IPS-18c (cell line): ENCODE data around the gene RNF207.

Source experiments
- H3K4me3 ChIP-seq: 2 replicates; pipeline ENCODE4 v1.7.0; 2013; ENCODE audit warnings: low read depth, mild to moderate bottlenecking, low read length, moderate library complexity; ENCODE audit not compliant: insufficient read depth
- H3K9me3 ChIP-seq: one replicate; pipeline ENCODE4 v1.6.1; 2013; ENCODE audit warnings: mild to moderate bottlenecking, low read length, moderate library complexity; ENCODE audit not compliant: control insufficient read depth, insufficient read depth

The RNF207 gene

GRCh38 chr1:6239950-6240768 is 34.2 kb downstream of the RNF207 start:
- peak overlapping the region; percentile 22; the same call in 1 of the 2 replicates for H3K4me3 ChIP-seq
- no peaks in the 10 kb centered on the region for H3K9me3 ChIP-seq

- no peaks in the 10 kb centered on the region for H3K9me3 ChIP-seq
- peak overlapping the region; percentile 36 for H3K4me3 ChIP-seq
Observed at GRCh38 chr1:6241107-6241886, 35.4 kb downstream of the RNF207 start.

GRCh38 chr1:6241887-6242740 is 36.2 kb downstream of the RNF207 start:
- Histone ChIP-seq H3K4me3 (peak overlapping the region; percentile 40), H3K9me3 (no peaks in the 10 kb centered on the region)

GRCh38 chr1:6243053-6243834 is 37.3 kb downstream of the RNF207 start:
- Histone ChIP-seq H3K9me3 (no peaks in the 10 kb centered on the region), H3K4me3 (peak overlapping the region; percentile 77)

GRCh38 chr1:6243993-6244392 is 38.1 kb downstream of the RNF207 start, which contains the start of gene HES3:
TSS of gene HES3 (plus strand) at chr1:6244179. CDS start at chr1:6244366, 187 bp downstream.
- Histone ChIP-seq H3K9me3 (no peaks in the 10 kb centered on the region), H3K4me3 (peak within 1 kb of the TSS; percentile 77)

- Histone ChIP-seq H3K9me3 (no peaks in the 10 kb centered on the region), H3K4me3 (peak overlapping the region; percentile 77)
Observed at GRCh38 chr1:6244401-6245049, 38.6 kb downstream of the RNF207 start.

GRCh38 chr1:6245086-6245868 is 39.4 kb downstream of the RNF207 start:
- peak overlapping the region; percentile 71 for H3K4me3 ChIP-seq

GRCh38 chr1:6245869-6246496 is 40.1 kb downstream of the RNF207 start:
- no peaks in the 10 kb centered on the region for H3K9me3 ChIP-seq
- peak overlapping the region; percentile 71 for H3K4me3 ChIP-seq

More at GRCh38 chr1:6245086-6245868, 39.4 kb downstream of the RNF207 start:
- no peaks in the 10 kb centered on the region for H3K9me3 ChIP-seq

GRCh38 chr1:6246497-6247467 is 40.9 kb downstream of the RNF207 start:
- Histone ChIP-seq H3K4me3 (peak overlapping the region; percentile 71), H3K9me3 (no peaks in the 10 kb centered on the region)

- Histone ChIP-seq H3K9me3 (no peaks in the 10 kb centered on the region), H3K4me3 (no peak overlapping the region)
Observed at GRCh38 chr1:6247651-6248050, 41.7 kb downstream of the RNF207 start.

- Histone ChIP-seq H3K4me3 (no peak overlapping the region), H3K9me3 (no peaks in the 10 kb centered on the region)
Observed at GRCh38 chr1:6248161-6248776, 42.4 kb downstream of the RNF207 start.

- peak overlapping the region; percentile 36; the same call in 1 of the 2 replicates for H3K4me3 ChIP-seq
Observed at GRCh38 chr1:6248932-6249738, 43.2 kb downstream of the RNF207 start.

More at GRCh38 chr1:6248932-6249738, 43.2 kb downstream of the RNF207 start:
- H3K9me3 ChIP-seq: no peaks in the 10 kb centered on the region
